ENCODE data around the gene OR6B2. TPM values are rescaled to one million over a fixed set of nuclear protein-coding genes. Genes with fewer than 3 reads are reported as not detected.
"Not testable (repeated sequence)": the region's sequence is repeated elsewhere in the genome, so short reads cannot be mapped to it uniquely, and the experiment has no call there.

OR6B2 gene
- total RNA-seq, 1 experiment from 2014 or later: not detected

DNA sequence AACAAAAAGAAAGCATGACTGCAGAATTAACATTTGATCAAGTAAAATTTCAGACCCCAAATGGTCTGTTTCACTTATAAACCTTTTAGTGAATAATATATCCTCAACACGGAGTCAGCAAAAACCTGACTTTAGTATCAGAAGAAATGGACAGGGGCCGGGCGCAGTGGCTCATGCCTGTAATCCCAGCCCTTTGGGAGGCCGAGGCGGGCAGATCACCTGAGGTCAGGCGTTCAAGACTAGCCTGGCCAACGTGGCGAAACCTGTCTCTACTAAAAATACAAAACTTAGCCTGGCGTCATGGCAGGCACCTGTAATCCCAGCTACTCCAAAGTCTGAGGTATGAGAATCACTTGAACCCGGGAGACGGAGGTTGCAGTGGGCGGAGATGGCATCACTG lies 20.0 kb upstream of the OR6B2 start:
- Histone ChIP-seq H3K36me3 (ENCODE audit: insufficient read depth, low read length, poor library complexity, severe bottlenecking) (no peaks in the 10 kb centered on the region), H3K4me1 (ENCODE audit: insufficient read depth, low read length, poor library complexity, severe bottlenecking) (no peaks in the 10 kb centered on the region), H3K27me3 (replicated peaks; ENCODE audit: insufficient read depth, low read depth, low read length, poor library complexity) (peaks cover 95% of the 10 kb centered on the region), H3K27ac (ENCODE audit: low read depth, low read length, poor library complexity, severe bottlenecking) (no peak overlapping the region), H3K9me3 (ENCODE audit: low read depth, low read length, poor library complexity, severe bottlenecking) (no peaks in the 10 kb centered on the region), H3K4me3 (ENCODE audit: low read depth, low read length, poor library complexity, severe bottlenecking) (no peak overlapping the region)
- CTCF ChIA-PET: no interaction called here
- intact Hi-C loops (cut with micrococcal nuclease; ENCODE audit: unreplicated experiment): no loop called here
- BruUV-seq (replicated peaks): no TSS peak
- DNase-seq (ENCODE audit: low spot score): no peak
- TF ChIP-seq EZH2 (IDR thresholded peaks at IDR 0.05; ENCODE audit: borderline replicate concordance, low read depth, low read length, poor library complexity, severe bottlenecking): no peak
- TF ChIP-seq, protein P1, sequence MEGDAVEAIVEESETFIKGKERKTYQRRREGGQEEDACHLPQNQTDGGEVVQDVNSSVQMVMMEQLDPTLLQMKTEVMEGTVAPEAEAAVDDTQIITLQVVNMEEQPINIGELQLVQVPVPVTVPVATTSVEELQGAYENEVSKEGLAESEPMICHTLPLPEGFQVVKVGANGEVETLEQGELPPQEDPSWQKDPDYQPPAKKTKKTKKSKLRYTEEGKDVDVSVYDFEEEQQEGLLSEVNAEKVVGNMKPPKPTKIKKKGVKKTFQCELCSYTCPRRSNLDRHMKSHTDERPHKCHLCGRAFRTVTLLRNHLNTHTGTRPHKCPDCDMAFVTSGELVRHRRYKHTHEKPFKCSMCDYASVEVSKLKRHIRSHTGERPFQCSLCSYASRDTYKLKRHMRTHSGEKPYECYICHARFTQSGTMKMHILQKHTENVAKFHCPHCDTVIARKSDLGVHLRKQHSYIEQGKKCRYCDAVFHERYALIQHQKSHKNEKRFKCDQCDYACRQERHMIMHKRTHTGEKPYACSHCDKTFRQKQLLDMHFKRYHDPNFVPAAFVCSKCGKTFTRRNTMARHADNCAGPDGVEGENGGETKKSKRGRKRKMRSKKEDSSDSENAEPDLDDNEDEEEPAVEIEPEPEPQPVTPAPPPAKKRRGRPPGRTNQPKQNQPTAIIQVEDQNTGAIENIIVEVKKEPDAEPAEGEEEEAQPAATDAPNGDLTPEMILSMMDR (conservative IDR thresholded peaks at IDR 0.05; ENCODE audit: low read depth, low read length): no peak
- POLR2A ChIA-PET (ENCODE audit: low non-redundant PET): no interaction called here

DNA sequence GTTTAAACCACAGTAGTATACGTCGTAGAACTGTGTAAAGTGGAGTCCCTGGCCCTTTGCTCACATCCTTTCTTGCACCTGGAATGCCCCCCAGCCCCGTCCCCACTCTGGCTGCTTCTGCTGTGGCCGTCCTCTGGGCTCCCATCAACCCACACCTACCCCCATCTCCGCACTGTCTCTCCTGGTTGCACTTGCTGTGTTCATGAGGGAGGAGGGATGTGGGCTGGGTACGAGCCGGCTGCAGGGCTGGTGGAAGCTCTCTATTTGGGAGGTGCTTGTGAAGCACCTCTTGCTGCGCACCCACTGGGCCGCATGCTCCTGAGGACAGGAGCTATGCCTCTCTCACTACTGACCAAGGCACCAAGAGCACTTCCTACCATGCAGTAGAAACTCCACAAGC lies 18.0 kb upstream of the OR6B2 start:
- no TSS peak for BruUV-seq (replicated peaks)
- H3K27ac ChIP-seq (ENCODE audit: low read depth, low read length, poor library complexity, severe bottlenecking): no peak overlapping the region
- intact Hi-C loops (cut with micrococcal nuclease; ENCODE audit: unreplicated experiment): no loop called here
- no peak for DNase-seq (ENCODE audit: low spot score)
- ChIA-PET CTCF (no interaction called here), POLR2A (ENCODE audit: low non-redundant PET) (no interaction called here)
- TF ChIP-seq, protein P1 (conservative IDR thresholded peaks at IDR 0.05; ENCODE audit: low read depth, low read length): no peak
- H3K9me3 ChIP-seq (ENCODE audit: low read depth, low read length, poor library complexity, severe bottlenecking): no peaks in the 10 kb centered on the region
- peaks cover 91% of the 10 kb centered on the region for H3K27me3 ChIP-seq (replicated peaks; ENCODE audit: insufficient read depth, low read depth, low read length, poor library complexity)
- no peak overlapping the region for H3K4me3 ChIP-seq (ENCODE audit: low read depth, low read length, poor library complexity, severe bottlenecking)
- no peaks in the 10 kb centered on the region for H3K4me1 ChIP-seq (ENCODE audit: insufficient read depth, low read length, poor library complexity, severe bottlenecking)
- H3K36me3 ChIP-seq (ENCODE audit: insufficient read depth, low read length, poor library complexity, severe bottlenecking): no peaks in the 10 kb centered on the region

DNA sequence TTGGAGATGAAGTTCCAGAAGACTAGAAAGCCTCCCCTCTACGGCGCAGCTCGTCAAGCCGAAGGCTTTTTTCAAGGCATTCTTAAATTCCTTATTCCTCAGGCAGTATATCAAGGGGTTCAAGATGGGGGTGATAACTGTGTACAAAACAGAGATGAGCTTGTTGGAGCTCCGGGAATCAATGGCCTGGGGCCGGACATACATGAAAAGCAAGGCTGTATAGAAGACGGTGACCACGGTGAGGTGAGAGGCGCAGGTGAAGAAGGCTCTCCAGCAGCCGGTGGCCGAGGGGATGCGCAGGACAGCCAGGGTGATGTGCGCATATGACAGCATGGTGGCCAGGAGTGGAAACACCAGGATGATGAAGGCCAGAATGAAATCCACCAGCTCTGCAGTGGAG lies 14.9 kb upstream of the OR6B2 start:
- no peak for DNase-seq (ENCODE audit: low spot score)
- H3K27ac ChIP-seq (ENCODE audit: low read depth, low read length, poor library complexity, severe bottlenecking): no peak overlapping the region
- H3K9me3 ChIP-seq (ENCODE audit: low read depth, low read length, poor library complexity, severe bottlenecking): no peaks in the 10 kb centered on the region
- peaks cover 80% of the 10 kb centered on the region for H3K27me3 ChIP-seq (replicated peaks; ENCODE audit: insufficient read depth, low read depth, low read length, poor library complexity)
- no TSS peak for BruUV-seq (replicated peaks)
- intact Hi-C loops (cut with micrococcal nuclease; ENCODE audit: unreplicated experiment): no loop called here
- POLR2A ChIA-PET (ENCODE audit: low non-redundant PET): no interaction called here
- H3K4me1 ChIP-seq (ENCODE audit: insufficient read depth, low read length, poor library complexity, severe bottlenecking): no peaks in the 10 kb centered on the region
- no peak overlapping the region for H3K4me3 ChIP-seq (ENCODE audit: low read depth, low read length, poor library complexity, severe bottlenecking)
- CTCF ChIA-PET: no interaction called here
- no peaks in the 10 kb centered on the region for H3K36me3 ChIP-seq (ENCODE audit: insufficient read depth, low read length, poor library complexity, severe bottlenecking)
- TF ChIP-seq, protein P1 (conservative IDR thresholded peaks at IDR 0.05; ENCODE audit: low read depth, low read length): no peak
- TF ChIP-seq EZH2 (IDR thresholded peaks at IDR 0.05; ENCODE audit: borderline replicate concordance, low read depth, low read length, poor library complexity, severe bottlenecking): no peak

GRCh38 chr2:240044096-240044495 lies 13.9 kb upstream of the OR6B2 start:
- H3K9me3 ChIP-seq (ENCODE audit: low read depth, low read length, poor library complexity, severe bottlenecking); H3K4me1 ChIP-seq (ENCODE audit: insufficient read depth, low read length, poor library complexity, severe bottlenecking); DNase-seq (ENCODE audit: low spot score); intact Hi-C loops (cut with micrococcal nuclease; ENCODE audit: unreplicated experiment); H3K27ac ChIP-seq (ENCODE audit: low read depth, low read length, poor library complexity, severe bottlenecking); H3K36me3 ChIP-seq (ENCODE audit: insufficient read depth, low read length, poor library complexity, severe bottlenecking); H3K4me3 ChIP-seq (ENCODE audit: low read depth, low read length, poor library complexity, severe bottlenecking); BruUV-seq (replicated peaks); POLR2A ChIA-PET (ENCODE audit: low non-redundant PET); CTCF ChIA-PET: not testable (repeated sequence)
- peaks cover 78% of the 10 kb centered on the region for H3K27me3 ChIP-seq (replicated peaks; ENCODE audit: insufficient read depth, low read depth, low read length, poor library complexity)
